ENCODE data around the gene GNPAT.

Gene GNPAT

GRCh38 chr1:231242516-231243198, 1.6 kb downstream of the GNPAT start:
- no peak for DNase-seq (ENCODE audit: low read depth in 2 of 2)

- no peak for DNase-seq (ENCODE audit: low read depth in 2 of 2)
These were observed 7.8 kb downstream of the GNPAT start for GRCh38 chr1:231248778-231249177.

GRCh38 chr1:231252336-231252735, 11.3 kb downstream of the GNPAT start:
- DNase-seq (ENCODE audit: low read depth in 2 of 2), result no peak

DNA sequence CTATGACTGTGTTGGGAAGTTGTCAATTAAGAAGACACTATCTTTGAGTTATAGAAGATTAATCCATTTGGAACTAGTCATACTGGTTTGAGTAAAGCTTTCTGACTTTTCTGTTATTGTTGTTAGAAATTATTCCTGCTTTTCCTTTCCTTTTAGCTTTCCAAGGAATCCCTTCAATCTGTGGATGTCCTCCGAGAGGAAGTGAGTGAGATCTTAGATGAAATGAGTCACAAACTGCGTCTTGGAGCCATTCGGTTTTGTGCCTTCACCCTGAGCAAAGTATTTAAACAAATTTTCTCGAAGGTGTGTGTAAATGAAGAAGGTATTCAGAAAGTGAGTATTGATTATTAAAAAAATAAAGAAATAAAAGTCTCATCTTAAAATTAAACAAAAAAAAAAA, 19.3 kb downstream of the GNPAT start:
- no peak for DNase-seq (ENCODE audit: low read depth in 2 of 2)

DNA sequence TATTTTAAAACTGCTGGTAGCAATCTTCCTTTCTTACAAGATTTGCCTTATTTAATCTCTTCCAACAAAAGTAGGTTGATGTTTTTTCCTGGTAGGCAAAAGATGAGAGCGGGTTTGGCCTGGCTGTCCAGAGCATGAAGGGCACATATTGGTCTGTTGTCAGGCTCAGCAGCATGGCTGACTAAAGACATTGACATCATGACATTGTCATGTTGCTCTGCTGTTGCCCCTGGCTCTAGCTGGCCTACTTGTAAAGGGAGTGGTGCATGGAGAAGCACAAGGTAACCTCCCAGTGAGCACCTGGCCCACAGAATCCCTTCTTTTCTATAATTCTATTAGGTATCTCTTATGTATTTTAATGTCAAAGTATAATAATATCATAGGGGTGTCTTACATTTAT, 23.6 kb downstream of the GNPAT start:
- DNase-seq (ENCODE audit: low read depth in 2 of 2), result no peak

- no peak for DNase-seq (ENCODE audit: low read depth in 2 of 2)
These were observed 24.4 kb downstream of the GNPAT start for GRCh38 chr1:231265379-231265778.

DNA sequence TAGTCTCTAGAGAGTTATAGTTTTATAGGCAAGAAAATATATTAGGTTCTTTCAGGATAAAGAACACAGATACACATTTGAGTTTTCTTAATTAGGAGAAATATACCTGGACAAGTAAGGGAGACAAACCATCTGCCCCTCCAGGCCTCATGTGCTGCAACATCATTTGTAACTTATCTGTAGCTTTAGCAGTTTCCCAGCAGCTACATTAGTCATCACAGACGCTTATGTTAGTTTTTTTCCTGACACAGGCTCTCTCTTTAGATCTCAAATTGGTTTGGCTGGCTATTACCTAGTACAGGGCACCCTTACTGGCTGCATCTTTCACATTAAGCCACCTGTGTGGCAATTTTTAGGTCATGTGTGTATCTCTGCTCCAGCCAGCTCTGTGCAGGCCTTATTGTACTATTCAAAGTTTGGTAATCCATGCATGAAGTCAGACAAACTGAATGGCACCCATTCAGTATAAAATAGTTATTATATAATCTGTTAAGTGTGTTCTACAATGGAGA, 25.9 kb downstream of the GNPAT start:
- DNase-seq (ENCODE audit: low read depth in 2 of 2), result no peak

GRCh38 chr1:231272173-231272572, 31.2 kb downstream of the GNPAT start:
- DNase-seq (ENCODE audit: low read depth in 2 of 2), result no peak

GRCh38 chr1:231272880-231273279, 31.9 kb downstream of the GNPAT start:
- no peak for DNase-seq (ENCODE audit: low read depth in 2 of 2)

- no peak for DNase-seq (ENCODE audit: low read depth in 2 of 2)
These were observed 33.3 kb downstream of the GNPAT start for GRCh38 chr1:231274119-231274825.

DNA sequence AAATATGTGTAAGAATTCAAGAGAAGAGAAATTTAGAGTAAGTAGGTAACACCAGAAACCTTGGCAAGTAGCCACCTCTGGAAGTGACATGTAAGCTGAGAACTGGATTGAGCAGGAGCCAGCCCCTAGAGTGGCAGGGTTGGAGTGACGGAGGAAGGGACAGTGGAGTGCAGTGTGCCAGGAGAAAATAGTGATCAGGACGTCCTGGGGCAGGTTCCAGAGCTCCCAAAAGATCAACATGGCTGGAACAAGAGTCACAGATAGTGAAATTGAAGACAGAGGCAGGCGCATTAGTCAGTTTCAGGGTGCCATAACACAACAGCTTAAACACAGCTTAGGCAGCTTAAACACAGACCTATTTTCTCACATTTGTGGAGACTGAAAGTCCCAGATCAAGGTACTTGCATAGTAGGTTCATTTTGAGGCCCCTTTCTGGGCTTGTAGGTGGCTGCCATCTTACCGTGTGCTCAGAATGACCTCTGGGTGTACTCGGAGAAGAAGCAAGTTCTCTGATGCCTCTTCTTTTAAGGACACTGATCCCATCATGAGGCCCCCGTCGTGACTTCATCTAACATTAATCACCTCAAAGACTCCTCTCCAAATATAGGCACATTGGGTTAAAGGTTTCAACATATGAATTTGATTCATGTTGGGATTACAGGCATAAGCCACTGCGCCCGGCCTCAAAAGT, 37.2 kb downstream of the GNPAT start:
- no peak for DNase-seq (ENCODE audit: low read depth in 2 of 2)

DNA sequence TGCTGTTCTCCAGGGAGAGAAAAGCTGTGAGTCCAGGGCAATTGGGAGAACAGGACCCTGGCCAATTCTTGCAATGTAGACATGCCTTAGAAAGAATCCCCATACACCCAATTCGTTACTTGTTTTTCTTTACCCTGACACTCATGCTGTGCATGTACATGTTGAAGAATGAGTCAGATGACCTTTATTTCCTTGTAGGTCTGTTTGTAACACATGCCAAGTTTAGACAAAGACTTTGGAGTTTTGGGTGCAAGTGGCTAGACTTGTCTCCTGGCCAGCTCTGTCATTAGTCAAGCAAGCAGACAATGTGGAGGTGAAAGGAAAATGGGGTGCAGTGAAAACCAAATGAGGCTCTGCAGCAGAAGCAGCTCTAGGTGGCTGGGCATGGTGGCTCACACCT, 38.1 kb downstream of the GNPAT start:
- DNase-seq (ENCODE audit: low read depth in 2 of 2), result no peak

- no peak for DNase-seq (ENCODE audit: low read depth in 2 of 2)
These were observed 38.7 kb downstream of the GNPAT start for GRCh38 chr1:231279683-231280082.

GRCh38 chr1:231284441-231284840, 43.4 kb downstream of the GNPAT start:
- no peak for DNase-seq (ENCODE audit: low read depth in 2 of 2)

- DNase-seq (ENCODE audit: low read depth in 2 of 2), result no peak
These were observed 45.6 kb downstream of the GNPAT start for GRCh38 chr1:231286603-231287002.

DNA sequence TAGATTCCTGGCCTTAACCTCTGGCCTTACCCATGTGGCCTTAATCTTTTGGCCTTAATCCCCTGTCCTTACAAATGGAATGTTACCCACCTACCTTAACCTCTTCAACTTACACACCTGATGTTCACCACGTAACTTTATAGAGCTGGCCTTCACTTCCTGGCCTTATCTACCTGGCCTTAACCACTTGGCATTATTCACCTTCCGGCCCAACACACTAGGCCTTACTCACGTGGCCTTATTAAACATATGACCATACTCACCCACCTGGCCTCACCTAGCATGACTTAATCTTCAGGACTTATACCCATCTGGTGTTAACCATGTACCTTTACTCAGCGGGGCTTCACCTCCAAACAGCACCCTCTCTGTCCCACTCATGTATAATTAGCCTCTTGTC, 54.9 kb downstream of the GNPAT start:
- DNase-seq (ENCODE audit: low read depth in 2 of 2), result no peak

DNA sequence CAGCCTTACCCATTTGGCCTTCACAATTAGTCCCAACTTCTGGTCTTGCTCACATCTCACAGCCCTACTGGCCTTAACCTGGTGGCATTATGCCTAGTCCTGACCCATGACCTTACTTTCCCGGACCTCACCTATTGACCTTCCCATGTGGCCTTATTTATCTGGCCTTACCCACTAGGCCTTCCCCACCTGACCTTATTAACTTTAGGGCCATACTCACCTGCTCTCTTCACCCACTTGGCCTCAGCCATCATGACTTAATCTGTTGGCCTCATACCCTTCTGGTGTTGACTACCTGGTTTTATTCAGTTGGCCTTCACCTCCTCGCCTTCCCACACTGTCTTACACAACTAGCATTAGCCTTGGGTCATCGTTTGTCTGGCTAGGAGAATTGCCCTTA, 61.0 kb downstream of the GNPAT start:
- no peak for DNase-seq (ENCODE audit: low read depth in 2 of 2)

GRCh38 chr1:231310391-231310934, 69.5 kb downstream of the GNPAT start:
- no peak for DNase-seq (ENCODE audit: low read depth in 2 of 2)

DNA sequence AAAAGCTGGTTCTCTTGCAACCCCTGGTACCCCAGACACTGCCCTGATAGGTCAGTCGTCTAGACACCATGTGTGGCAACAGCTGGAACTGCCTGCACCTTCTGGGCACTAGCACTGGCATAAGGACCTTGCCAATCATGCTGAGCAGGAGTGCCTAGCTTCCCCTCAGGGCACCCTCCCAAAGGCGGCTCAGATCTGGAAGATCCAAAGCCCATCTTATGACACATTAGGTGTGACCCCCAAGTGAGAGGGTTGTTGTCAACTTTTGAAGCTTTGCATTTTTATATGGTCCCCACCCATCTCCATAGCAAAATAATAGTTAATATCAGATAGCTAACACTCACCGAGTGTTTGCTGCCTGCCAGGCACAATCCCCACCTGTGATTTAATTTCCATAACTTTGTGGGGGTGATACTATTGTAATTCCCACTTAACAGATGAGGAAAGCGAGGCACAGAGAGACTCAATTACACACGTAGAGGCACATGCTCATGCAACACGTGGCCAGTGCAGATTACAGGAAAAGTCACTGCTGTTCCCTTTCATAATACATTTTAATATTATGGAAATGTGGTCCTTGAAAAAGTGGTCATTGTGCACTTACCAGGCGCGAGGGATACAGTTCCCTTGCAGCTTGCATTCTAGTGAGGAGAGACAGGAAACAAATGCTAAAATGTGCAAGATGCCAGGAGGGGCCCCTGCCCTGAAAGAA, 70.9 kb downstream of the GNPAT start:
- no peak for DNase-seq (ENCODE audit: low read depth in 2 of 2)

DNA sequence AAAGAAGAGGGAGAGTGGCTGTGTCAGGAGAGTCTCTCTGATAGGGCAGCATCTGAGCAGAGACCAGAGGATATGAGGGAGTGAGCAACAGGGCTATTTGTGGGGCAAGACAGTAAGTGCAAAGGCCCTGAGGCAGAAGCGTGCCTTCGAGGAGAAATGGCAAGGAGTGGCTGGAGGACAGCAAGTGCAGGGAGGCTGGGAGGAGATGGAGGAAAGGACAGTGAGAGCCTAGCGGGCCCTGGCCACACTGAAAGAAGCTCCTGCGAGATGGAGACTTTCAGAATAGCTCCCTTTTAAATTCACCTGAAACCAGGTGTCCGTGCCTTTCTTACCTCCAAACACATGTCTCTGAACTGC, 71.4 kb downstream of the GNPAT start:
- no peak for DNase-seq (ENCODE audit: low read depth in 2 of 2)

- no peak for DNase-seq (ENCODE audit: low read depth in 2 of 2)
These were observed 72.6 kb downstream of the GNPAT start for GRCh38 chr1:231313661-231314060.

DNA sequence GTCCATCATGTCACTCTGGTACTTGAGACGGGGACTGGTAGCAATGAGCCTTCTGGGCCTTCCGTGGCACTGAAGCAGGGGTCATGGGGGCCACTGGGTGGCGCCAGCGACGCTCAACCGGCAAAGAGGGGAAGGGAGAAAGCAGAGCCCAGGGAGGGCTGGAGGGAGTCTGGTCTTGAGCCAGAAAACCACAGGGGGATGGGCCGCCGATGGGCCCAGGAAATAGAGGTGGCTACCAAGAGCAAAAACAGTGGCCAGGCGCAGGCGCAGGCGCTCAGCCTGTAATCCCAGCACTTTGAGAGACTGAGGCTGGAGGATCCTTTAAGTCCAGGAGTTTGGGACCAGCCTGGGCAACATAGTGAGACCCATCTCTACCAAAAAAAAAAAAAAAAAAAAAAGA, 74.9 kb downstream of the GNPAT start:
- DNase-seq (ENCODE audit: low read depth in 2 of 2), result peak; percentile 12 to 24
